Activated T-cell treated with anti-CD3 and anti-CD28 coated beads, Interleukin-2, amount 50 U/mL, for 48 hours (primary cell): ENCODE measurements around the gene FHIT.

Source experiments
- DNase-seq, 2 experiments: peaks; one replicate each; pipeline ENCODE4 v3.0.0-alpha.2; 2020

Gene FHIT

GRCh38 chr3:60309539-60310268 lies 941.5 kb downstream of the FHIT start:
- no peak for DNase-seq

GRCh38 chr3:60308808-60309207 lies 942.4 kb downstream of the FHIT start:
- no peak for DNase-seq

GRCh38 chr3:60307562-60308199 lies 943.6 kb downstream of the FHIT start:
- DNase-seq: no peak

GRCh38 chr3:60304112-60304511 lies 947.1 kb downstream of the FHIT start:
- DNase-seq: no peak

- DNase-seq: no peak
These were observed 948.1 kb downstream of the FHIT start for GRCh38 chr3:60303160-60303559.

- DNase-seq: no peak
These were observed 950.1 kb downstream of the FHIT start for GRCh38 chr3:60301142-60301541.

GRCh38 chr3:60298141-60298540 lies 953.1 kb downstream of the FHIT start:
- no peak for DNase-seq

GRCh38 chr3:60294181-60294580 lies 957.1 kb downstream of the FHIT start:
- no peak for DNase-seq

- DNase-seq: no peak
These were observed 960.1 kb downstream of the FHIT start for GRCh38 chr3:60291115-60291514.

GRCh38 chr3:60290122-60290492 lies 961.1 kb downstream of the FHIT start:
- no peak for DNase-seq

- DNase-seq: no peak
These were observed 961.7 kb downstream of the FHIT start for GRCh38 chr3:60289341-60290121.

GRCh38 chr3:60282866-60283265 lies 968.4 kb downstream of the FHIT start:
- no peak for DNase-seq

GRCh38 chr3:60281970-60282369 lies 969.3 kb downstream of the FHIT start:
- DNase-seq: no peak

- no peak for DNase-seq
These were observed 973.9 kb downstream of the FHIT start for GRCh38 chr3:60277361-60277800.

- no peak for DNase-seq
These were observed 974.6 kb downstream of the FHIT start for GRCh38 chr3:60276615-60277014.

GRCh38 chr3:60274646-60275045 lies 976.6 kb downstream of the FHIT start:
- DNase-seq: no peak

- DNase-seq: no peak
These were observed 977.2 kb downstream of the FHIT start for GRCh38 chr3:60274098-60274497.

GRCh38 chr3:60269829-60270266 lies 981.4 kb downstream of the FHIT start:
- DNase-seq: no peak

GRCh38 chr3:60269377-60269776 lies 981.9 kb downstream of the FHIT start:
- no peak for DNase-seq

GRCh38 chr3:60268123-60268522 lies 983.1 kb downstream of the FHIT start:
- DNase-seq: no peak

- DNase-seq: no peak
These were observed 984.8 kb downstream of the FHIT start for GRCh38 chr3:60266444-60266843.

- no peak for DNase-seq
These were observed 988.1 kb downstream of the FHIT start for GRCh38 chr3:60263191-60263590.

GRCh38 chr3:60262546-60262945 lies 988.7 kb downstream of the FHIT start:
- DNase-seq: no peak

GRCh38 chr3:60260546-60260945 lies 990.7 kb downstream of the FHIT start:
- no peak for DNase-seq
